WTC11 (cell line): ENCODE measurements around the gene LAPTM5.

ENCODE experiments used
- NR2C2 ChIP-seq: sonication (generic); formaldehyde crosslinking; IDR thresholded peaks from 2 replicates; pipeline ENCODE4 v1.8.0; 2022; ENCODE audit warnings: mild to moderate bottlenecking, missing genetic modification reagents
- TF ChIP-seq, protein P1 (sequence below): fragments of 200-600 bp; IDR thresholded peaks from 2 replicates; pipeline ENCODE4 v1.8.0; 2022; ENCODE audit warnings: antibody characterized with exemption
- TF ChIP-seq, protein P2 (sequence below): sonication (generic); formaldehyde crosslinking; IDR thresholded peaks from 2 replicates; pipeline ENCODE4 v1.8.1; 2022; ENCODE audit warnings: low read depth, missing genetic modification reagents, borderline replicate concordance

DNA sequence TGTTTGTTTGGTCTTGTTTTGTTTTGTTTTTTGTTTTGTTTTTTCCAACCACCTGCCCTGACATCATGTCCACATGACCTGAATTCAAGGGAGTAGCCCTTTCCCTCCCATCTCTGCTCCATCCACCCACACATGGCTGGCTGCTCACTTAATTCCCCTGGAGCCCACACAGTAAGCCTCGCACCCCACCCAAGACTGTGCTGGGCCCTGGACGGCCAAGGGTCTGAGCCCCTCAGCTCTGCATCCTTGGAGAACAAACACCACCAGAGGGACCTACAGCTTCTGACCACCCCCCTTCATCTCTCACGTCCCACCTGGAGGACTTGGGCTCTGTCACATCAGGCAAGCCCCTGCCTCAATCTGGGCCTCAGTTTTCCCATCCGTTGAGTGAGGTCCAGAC is 73.3 kb downstream of the LAPTM5 start:
- TF ChIP-seq, protein P1, sequence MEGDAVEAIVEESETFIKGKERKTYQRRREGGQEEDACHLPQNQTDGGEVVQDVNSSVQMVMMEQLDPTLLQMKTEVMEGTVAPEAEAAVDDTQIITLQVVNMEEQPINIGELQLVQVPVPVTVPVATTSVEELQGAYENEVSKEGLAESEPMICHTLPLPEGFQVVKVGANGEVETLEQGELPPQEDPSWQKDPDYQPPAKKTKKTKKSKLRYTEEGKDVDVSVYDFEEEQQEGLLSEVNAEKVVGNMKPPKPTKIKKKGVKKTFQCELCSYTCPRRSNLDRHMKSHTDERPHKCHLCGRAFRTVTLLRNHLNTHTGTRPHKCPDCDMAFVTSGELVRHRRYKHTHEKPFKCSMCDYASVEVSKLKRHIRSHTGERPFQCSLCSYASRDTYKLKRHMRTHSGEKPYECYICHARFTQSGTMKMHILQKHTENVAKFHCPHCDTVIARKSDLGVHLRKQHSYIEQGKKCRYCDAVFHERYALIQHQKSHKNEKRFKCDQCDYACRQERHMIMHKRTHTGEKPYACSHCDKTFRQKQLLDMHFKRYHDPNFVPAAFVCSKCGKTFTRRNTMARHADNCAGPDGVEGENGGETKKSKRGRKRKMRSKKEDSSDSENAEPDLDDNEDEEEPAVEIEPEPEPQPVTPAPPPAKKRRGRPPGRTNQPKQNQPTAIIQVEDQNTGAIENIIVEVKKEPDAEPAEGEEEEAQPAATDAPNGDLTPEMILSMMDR: no peak
- TF ChIP-seq, protein P2, sequence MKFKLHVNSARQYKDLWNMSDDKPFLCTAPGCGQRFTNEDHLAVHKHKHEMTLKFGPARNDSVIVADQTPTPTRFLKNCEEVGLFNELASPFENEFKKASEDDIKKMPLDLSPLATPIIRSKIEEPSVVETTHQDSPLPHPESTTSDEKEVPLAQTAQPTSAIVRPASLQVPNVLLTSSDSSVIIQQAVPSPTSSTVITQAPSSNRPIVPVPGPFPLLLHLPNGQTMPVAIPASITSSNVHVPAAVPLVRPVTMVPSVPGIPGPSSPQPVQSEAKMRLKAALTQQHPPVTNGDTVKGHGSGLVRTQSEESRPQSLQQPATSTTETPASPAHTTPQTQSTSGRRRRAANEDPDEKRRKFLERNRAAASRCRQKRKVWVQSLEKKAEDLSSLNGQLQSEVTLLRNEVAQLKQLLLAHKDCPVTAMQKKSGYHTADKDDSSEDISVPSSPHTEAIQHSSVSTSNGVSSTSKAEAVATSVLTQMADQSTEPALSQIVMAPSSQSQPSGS: no peak
- TF ChIP-seq NR2C2: no peak
